ENCODE results near the gene TMEM14C. TPM values are rescaled to one million over a fixed set of nuclear protein-coding genes. Genes with fewer than 3 reads are reported as not detected.

The TMEM14C gene
- polyA plus RNA-seq, 2 of the 4 experiments (the other 2 are of a cell fraction) = 152 to 230 TPM

DNA sequence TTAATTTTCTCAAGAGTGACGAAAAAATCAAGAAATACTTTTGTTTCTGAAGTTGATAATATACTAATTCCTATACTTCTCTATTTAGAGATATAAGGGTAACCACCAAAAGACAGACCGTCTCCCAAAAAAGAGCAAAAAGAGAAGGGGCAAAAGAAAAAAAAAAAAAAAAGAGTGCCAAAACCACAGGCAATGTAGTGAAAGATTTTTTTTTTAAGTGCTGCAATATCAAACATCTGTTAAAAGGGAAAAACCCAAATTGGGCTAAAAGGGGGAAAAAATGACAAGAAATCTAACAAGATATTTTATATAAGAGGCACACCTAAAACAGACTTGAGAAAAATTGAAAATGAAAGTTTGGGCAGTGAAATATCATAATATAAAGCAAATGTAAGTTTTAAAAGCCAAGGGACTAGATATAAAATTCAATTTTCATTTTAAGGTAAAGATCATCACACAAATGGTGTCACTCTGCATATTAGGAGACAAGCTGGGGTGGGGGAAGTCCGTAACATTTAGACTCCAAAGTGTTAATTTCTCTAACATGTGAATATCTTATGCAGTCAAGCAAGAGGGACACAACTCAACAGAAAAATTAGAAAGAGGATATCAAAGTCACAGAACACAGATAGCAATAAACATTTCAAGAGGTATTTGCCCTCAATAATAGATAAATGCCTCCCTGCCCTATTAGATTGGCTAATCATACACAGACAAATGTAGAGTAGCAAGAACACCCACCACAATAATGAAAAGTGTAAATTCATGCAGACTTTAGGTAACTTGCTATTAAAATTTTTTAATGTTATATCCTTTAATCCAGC lies 37.6 kb upstream of the TMEM14C start:
- no peak for FAIRE-seq
- DNase-seq (ENCODE audit: low read depth in 1 of 2, low spot score in 1 of 2) = no peak

DNA sequence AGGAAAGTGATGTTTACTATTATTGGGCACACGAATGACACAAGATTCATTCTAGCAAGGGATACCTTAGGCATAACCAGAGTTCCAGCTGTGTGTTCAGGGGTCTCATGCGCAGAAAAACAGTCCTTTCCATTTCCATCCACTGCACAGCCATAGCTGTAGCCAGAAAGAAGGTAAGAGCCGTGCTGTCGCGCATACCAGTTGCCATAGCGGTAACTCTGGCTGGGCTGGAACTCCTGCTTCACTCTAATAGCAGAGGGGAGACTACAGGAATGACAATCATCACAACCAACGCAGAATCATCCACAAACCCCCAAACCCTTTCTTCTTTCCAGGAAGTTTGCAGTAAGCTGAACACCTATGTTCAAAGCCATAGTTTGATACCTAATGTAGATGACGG lies 36.0 kb upstream of the TMEM14C start:
- ATAC-seq (no peak), FAIRE-seq (no peak), DNase-seq (ENCODE audit: low read depth in 1 of 2, low spot score in 1 of 2) (no peak)
- POLR2A ChIA-PET = no interaction called here
- Histone ChIP-seq H3K27ac (no peak overlapping the region), H3K9me3 (no peaks in the 10 kb centered on the region), H3K4me2 (no peak overlapping the region), H3K4me3 (no peak overlapping the region), H3K4me1 (no peaks in the 10 kb centered on the region)
- CTCF ChIA-PET = interaction anchor here (0.7 to 1.5 kb wide), 2 partner anchors 10 to 115 kb away, joined by 3 to 4 read pairs; no protein-coding TSS in a partner anchor
- 79% methylated on average over 8 of the region's 8 CpGs for WGBS (ENCODE audit: missing lambda C conversion rate)
- TF ChIP-seq, protein P1, sequence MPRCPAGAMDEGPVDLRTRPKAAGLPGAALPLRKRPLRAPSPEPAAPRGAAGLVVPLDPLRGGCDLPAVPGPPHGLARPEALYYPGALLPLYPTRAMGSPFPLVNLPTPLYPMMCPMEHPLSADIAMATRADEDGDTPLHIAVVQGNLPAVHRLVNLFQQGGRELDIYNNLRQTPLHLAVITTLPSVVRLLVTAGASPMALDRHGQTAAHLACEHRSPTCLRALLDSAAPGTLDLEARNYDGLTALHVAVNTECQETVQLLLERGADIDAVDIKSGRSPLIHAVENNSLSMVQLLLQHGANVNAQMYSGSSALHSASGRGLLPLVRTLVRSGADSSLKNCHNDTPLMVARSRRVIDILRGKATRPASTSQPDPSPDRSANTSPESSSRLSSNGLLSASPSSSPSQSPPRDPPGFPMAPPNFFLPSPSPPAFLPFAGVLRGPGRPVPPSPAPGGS (IDR thresholded peaks at IDR 0.05) = no peak
- TF ChIP-seq KDM1A (IDR thresholded peaks at IDR 0.05; ENCODE audit: low read depth) (no peak), HOXB5 (CRISPR knock-in tag; IDR thresholded peaks at IDR 0.05) (no peak), ZFP36 (IDR thresholded peaks at IDR 0.05; ENCODE audit: borderline replicate concordance, partially characterized antibody) (no peak), TFCP2L1 (CRISPR knock-in tag; IDR thresholded peaks at IDR 0.05) (no peak), KDM5A (IDR thresholded peaks at IDR 0.05) (no peak), JUN (IDR thresholded peaks at IDR 0.05) (no peak), CBX8 (IDR thresholded peaks at IDR 0.05) (no peak), NR3C1 (IDR thresholded peaks at IDR 0.05) (no peak), FOSL2 (IDR thresholded peaks at IDR 0.05) (no peak), FOSL2 (CRISPR knock-in tag; IDR thresholded peaks at IDR 0.05) (no peak), NFE2L2 (conservative IDR thresholded peaks at IDR 0.05; ENCODE audit: low read length) (no peak), TP53 (CRISPR knock-in tag; IDR thresholded peaks at IDR 0.05) (no peak), NPAS2 (CRISPR knock-in tag; IDR thresholded peaks at IDR 0.05; ENCODE audit: borderline replicate concordance) (no peak)
- TF ChIP-seq, protein P2, sequence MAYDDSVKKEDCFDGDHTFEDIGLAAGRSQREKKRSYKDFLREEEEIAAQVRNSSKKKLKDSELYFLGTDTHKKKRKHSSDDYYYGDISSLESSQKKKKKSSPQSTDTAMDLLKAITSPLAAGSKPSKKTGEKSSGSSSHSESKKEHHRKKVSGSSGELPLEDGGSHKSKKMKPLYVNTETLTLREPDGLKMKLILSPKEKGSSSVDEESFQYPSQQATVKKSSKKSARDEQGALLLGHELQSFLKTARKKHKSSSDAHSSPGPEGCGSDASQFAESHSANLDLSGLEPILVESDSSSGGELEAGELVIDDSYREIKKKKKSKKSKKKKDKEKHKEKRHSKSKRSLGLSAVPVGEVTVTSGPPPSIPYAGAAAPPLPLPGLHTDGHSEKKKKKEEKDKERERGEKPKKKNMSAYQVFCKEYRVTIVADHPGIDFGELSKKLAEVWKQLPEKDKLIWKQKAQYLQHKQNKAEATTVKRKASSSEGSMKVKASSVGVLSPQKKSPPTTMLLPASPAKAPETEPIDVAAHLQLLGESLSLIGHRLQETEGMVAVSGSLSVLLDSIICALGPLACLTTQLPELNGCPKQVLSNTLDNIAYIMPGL (CRISPR knock-in tag; IDR thresholded peaks at IDR 0.05; ENCODE audit: borderline replicate concordance) = no peak

More for the DNA sequence above, 37.6 kb upstream of the TMEM14C start:
- H3K4me1 ChIP-seq = no peaks in the 10 kb centered on the region
- 68% methylated on average over 3 of the region's 3 CpGs for WGBS (ENCODE audit: missing lambda C conversion rate)
- H3K27ac ChIP-seq = no peak overlapping the region
- CTCF ChIA-PET = interaction anchor here (1.5 kb wide), 1 partner anchor 117 kb away, joined by 4 read pairs; no protein-coding TSS in a partner anchor
- no peak overlapping the region for H3K4me2 ChIP-seq
- no peaks in the 10 kb centered on the region for H3K9me3 ChIP-seq
- ATAC-seq = no peak
- no peak for TF ChIP-seq NPAS2 (CRISPR knock-in tag; IDR thresholded peaks at IDR 0.05; ENCODE audit: borderline replicate concordance)
- no peak for TF ChIP-seq JUN (IDR thresholded peaks at IDR 0.05)
- TF ChIP-seq, protein P3, sequence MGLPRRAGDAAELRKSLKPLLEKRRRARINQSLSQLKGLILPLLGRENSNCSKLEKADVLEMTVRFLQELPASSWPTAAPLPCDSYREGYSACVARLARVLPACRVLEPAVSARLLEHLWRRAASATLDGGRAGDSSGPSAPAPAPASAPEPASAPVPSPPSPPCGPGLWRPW (IDR thresholded peaks at IDR 0.05) = no peak
- no peak for TF ChIP-seq ZSCAN20 (CRISPR knock-in tag; IDR thresholded peaks at IDR 0.05)
- TF ChIP-seq, protein P4, sequence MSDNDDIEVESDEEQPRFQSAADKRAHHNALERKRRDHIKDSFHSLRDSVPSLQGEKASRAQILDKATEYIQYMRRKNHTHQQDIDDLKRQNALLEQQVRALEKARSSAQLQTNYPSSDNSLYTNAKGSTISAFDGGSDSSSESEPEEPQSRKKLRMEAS (IDR thresholded peaks at IDR 0.05) = no peak
- TF ChIP-seq POLR2A (IDR thresholded peaks at IDR 0.05; ENCODE audit: low read length) = no peak
- TF ChIP-seq RCOR1 (IDR thresholded peaks at IDR 0.05; ENCODE audit: low read depth, low read length) = no peak
- no peak for TF ChIP-seq MAFK (IDR thresholded peaks at IDR 0.05; ENCODE audit: partially characterized antibody)
- TF ChIP-seq, protein P5, sequence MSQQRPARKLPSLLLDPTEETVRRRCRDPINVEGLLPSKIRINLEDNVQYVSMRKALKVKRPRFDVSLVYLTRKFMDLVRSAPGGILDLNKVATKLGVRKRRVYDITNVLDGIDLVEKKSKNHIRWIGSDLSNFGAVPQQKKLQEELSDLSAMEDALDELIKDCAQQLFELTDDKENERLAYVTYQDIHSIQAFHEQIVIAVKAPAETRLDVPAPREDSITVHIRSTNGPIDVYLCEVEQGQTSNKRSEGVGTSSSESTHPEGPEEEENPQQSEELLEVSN (IDR thresholded peaks at IDR 0.05; ENCODE audit: borderline replicate concordance, low read depth) = no peak
- TF ChIP-seq, protein P6, sequence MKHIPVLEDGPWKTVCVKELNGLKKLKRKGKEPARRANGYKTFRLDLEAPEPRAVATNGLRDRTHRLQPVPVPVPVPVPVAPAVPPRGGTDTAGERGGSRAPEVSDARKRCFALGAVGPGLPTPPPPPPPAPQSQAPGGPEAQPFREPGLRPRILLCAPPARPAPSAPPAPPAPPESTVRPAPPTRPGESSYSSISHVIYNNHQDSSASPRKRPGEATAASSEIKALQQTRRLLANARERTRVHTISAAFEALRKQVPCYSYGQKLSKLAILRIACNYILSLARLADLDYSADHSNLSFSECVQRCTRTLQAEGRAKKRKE (CRISPR knock-in tag; IDR thresholded peaks at IDR 0.05; ENCODE audit: low read depth) = no peak
- TF ChIP-seq, protein P7, sequence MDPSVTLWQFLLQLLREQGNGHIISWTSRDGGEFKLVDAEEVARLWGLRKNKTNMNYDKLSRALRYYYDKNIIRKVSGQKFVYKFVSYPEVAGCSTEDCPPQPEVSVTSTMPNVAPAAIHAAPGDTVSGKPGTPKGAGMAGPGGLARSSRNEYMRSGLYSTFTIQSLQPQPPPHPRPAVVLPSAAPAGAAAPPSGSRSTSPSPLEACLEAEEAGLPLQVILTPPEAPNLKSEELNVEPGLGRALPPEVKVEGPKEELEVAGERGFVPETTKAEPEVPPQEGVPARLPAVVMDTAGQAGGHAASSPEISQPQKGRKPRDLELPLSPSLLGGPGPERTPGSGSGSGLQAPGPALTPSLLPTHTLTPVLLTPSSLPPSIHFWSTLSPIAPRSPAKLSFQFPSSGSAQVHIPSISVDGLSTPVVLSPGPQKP (IDR thresholded peaks at IDR 0.05; ENCODE audit: low read depth, low read length) = no peak
- no peak for TF ChIP-seq NR3C1 (IDR thresholded peaks at IDR 0.05)
- POLR2A ChIA-PET = no interaction called here
- H3K4me3 ChIP-seq = no peak overlapping the region

Data from A549 (cell line).